GM12878 (cell line): ENCODE data around the gene C1QBP. TPM values are rescaled to one million over a fixed set of nuclear protein-coding genes. Genes with fewer than 3 reads are reported as not detected.

Source experiments
- CUX1 ChIP-seq: IDR thresholded peaks from 2 replicates; pipeline ENCODE4 v1.6.1; 2012; ENCODE audit warnings: improper control_type of control experiment, low read depth, low read length; ENCODE audit not compliant: insufficient replicate concordance
- EZH2 ChIP-seq: IDR thresholded peaks from 2 replicates; pipeline ENCODE4 v1.6.1; 2012; ENCODE audit warnings: low read depth, mild to moderate bottlenecking, control low read depth, inconsistent platforms, low read length, borderline replicate concordance; ENCODE audit not compliant: control insufficient read depth
- HDGF ChIP-seq: fragments of 450-650 bp; IDR thresholded peaks from 2 replicates; pipeline ENCODE4 v1.6.1; 2016; ENCODE audit warnings: antibody characterized with exemption
- JUND ChIP-seq: IDR thresholded peaks from 2 replicates; pipeline ENCODE4 v1.6.1; 2012; ENCODE audit warnings: low read depth, mild to moderate bottlenecking, low read length, improper control_type of control experiment, moderate library complexity
- MLLT1 ChIP-seq: fragments of 450-650 bp; IDR thresholded peaks from 2 replicates; pipeline ENCODE4 v1.6.1; 2016; ENCODE audit warnings: mild to moderate bottlenecking
- MYB ChIP-seq: fragments of 150-350 bp; IDR thresholded peaks from 2 replicates; pipeline ENCODE4 v1.6.1; 2014; ENCODE audit warnings: mild to moderate bottlenecking, low read depth, low read length, borderline replicate concordance
- NBN ChIP-seq: fragments of 450-650 bp; IDR thresholded peaks from 2 replicates; pipeline ENCODE4 v1.6.1; 2016
- NFIC ChIP-seq: IDR thresholded peaks from 2 replicates; pipeline ENCODE4 v1.6.1; 2012; ENCODE audit warnings: low read depth, mild to moderate bottlenecking, inconsistent platforms, low read length, moderate library complexity
- NFYB ChIP-seq: IDR thresholded peaks from 2 replicates; pipeline ENCODE4 v1.6.1; 2011; ENCODE audit warnings: low read depth, mild to moderate bottlenecking, low read length, improper control_type of control experiment, moderate library complexity; ENCODE audit not compliant: insufficient read depth
- NRF1 ChIP-seq: conservative IDR thresholded peaks from 2 replicates; pipeline ENCODE4 v1.6.1; 2011; ENCODE audit warnings: mild to moderate bottlenecking, low read depth, low read length, improper control_type of control experiment
- RB1 ChIP-seq: fragments of 450-650 bp; formaldehyde crosslinking; IDR thresholded peaks from 2 replicates; pipeline ENCODE4 v1.6.1; 2017; ENCODE audit warnings: mild to moderate bottlenecking, borderline replicate concordance
- WRNIP1 ChIP-seq: IDR thresholded peaks from 2 replicates; pipeline ENCODE4 v1.6.1; 2011; ENCODE audit warnings: low read depth, low read length, improper control_type of control experiment, borderline replicate concordance
- polyA plus RNA-seq, 11 experiments: library from polyadenylated mRNA; depleted of rRNA in 4 of 11; unstranded in 6 of 11; stranded (reverse) in 5 of 11; fragments of >200 nt; fragmentation: Nextera tagmentation in 4 of 11; fragmentation: Illumina TruSeq in 1 of 11; extraction: Ambion mirVana in 4 of 11; extraction: Trizol in 1 of 11; gene quantifications; 1 replicate in 1 of 11; 2 replicates in 10 of 11; pipeline versions ENCODE4 v1.2.1 to v1.2.3, GENCODE V29; 2011 to 2016; ENCODE audit warnings: inconsistent platforms in 2 of 11, missing spikeins in 2 of 11, low read depth in 1 of 11
- total RNA-seq, 4 experiments: library from RNA; depleted of rRNA in 3 of 4; stranded (reverse); fragments of >200 nt in 3 of 4; fragmentation: Illumina TruSeq in 1 of 4; extraction: Trizol in 1 of 4; gene quantifications; 2 replicates each; pipeline versions ENCODE4 v1.2.1 to v1.2.3, GENCODE V29; 2013 to 2021
- TF ChIP-seq, protein P1 (sequence below): fragments of 450-650 bp; IDR thresholded peaks from 2 replicates; pipeline ENCODE4 v1.6.1; 2017; ENCODE audit warnings: antibody characterized with exemption, mild to moderate bottlenecking, moderate library complexity
- TF ChIP-seq, protein P2 (sequence below): IDR thresholded peaks from 2 replicates; pipeline ENCODE4 v1.6.1; 2012; ENCODE audit warnings: low read length, inconsistent platforms
- TF ChIP-seq, protein P3 (sequence below): fragments of 450-650 bp; IDR thresholded peaks from 2 replicates; pipeline ENCODE4 v1.6.1; 2016; ENCODE audit warnings: mild to moderate bottlenecking

The C1QBP gene
- total and polyA plus RNA-seq, 10 of the 15 experiments (the other 5 are each of a cell fraction or from before 2014, with no cell fraction given), result 124 to 989 (median 429) TPM

GRCh38 chr17:5438716-5439445, at the start of gene C1QBP (continued):
- TF ChIP-seq, protein P1, sequence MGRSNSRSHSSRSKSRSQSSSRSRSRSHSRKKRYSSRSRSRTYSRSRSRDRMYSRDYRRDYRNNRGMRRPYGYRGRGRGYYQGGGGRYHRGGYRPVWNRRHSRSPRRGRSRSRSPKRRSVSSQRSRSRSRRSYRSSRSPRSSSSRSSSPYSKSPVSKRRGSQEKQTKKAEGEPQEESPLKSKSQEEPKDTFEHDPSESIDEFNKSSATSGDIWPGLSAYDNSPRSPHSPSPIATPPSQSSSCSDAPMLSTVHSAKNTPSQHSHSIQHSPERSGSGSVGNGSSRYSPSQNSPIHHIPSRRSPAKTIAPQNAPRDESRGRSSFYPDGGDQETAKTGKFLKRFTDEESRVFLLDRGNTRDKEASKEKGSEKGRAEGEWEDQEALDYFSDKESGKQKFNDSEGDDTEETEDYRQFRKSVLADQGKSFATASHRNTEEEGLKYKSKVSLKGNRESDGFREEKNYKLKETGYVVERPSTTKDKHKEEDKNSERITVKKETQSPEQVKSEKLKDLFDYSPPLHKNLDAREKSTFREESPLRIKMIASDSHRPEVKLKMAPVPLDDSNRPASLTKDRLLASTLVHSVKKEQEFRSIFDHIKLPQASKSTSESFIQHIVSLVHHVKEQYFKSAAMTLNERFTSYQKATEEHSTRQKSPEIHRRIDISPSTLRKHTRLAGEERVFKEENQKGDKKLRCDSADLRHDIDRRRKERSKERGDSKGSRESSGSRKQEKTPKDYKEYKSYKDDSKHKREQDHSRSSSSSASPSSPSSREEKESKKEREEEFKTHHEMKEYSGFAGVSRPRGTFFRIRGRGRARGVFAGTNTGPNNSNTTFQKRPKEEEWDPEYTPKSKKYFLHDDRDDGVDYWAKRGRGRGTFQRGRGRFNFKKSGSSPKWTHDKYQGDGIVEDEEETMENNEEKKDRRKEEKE, result 0 out of 2 replicates have a peak, but pooled peaks have one; percentile 59
- no peak for TF ChIP-seq NFYB
- TF ChIP-seq JUND, result no peak
- TF ChIP-seq, protein P2, sequence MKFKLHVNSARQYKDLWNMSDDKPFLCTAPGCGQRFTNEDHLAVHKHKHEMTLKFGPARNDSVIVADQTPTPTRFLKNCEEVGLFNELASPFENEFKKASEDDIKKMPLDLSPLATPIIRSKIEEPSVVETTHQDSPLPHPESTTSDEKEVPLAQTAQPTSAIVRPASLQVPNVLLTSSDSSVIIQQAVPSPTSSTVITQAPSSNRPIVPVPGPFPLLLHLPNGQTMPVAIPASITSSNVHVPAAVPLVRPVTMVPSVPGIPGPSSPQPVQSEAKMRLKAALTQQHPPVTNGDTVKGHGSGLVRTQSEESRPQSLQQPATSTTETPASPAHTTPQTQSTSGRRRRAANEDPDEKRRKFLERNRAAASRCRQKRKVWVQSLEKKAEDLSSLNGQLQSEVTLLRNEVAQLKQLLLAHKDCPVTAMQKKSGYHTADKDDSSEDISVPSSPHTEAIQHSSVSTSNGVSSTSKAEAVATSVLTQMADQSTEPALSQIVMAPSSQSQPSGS, result no peak
- no peak for TF ChIP-seq CUX1
- TF ChIP-seq RB1, result peak; percentile 78; the same call in 1 of the 2 replicates
- TF ChIP-seq WRNIP1, result no peak
- TF ChIP-seq NRF1, result peak; percentile 67
- no peak; the same call in 1 of the 2 replicates for TF ChIP-seq NFIC
- no peak for TF ChIP-seq EZH2
- TF ChIP-seq MYB, result no peak
- peak; percentile 44; the same call in 1 of the 2 replicates for TF ChIP-seq MLLT1
- TF ChIP-seq NBN, result peak; percentile 77
- TF ChIP-seq HDGF, result peak; percentile 31; the same call in 1 of the 2 replicates
- TF ChIP-seq, protein P3, sequence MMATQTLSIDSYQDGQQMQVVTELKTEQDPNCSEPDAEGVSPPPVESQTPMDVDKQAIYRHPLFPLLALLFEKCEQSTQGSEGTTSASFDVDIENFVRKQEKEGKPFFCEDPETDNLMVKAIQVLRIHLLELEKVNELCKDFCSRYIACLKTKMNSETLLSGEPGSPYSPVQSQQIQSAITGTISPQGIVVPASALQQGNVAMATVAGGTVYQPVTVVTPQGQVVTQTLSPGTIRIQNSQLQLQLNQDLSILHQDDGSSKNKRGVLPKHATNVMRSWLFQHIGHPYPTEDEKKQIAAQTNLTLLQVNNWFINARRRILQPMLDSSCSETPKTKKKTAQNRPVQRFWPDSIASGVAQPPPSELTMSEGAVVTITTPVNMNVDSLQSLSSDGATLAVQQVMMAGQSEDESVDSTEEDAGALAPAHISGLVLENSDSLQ, result 0 out of 2 replicates have a peak, but pooled peaks have one; percentile 10
